Panc1 (cell line): ENCODE measurements around the gene LNPK. TPM values are rescaled to one million over a fixed set of nuclear protein-coding genes. Genes with fewer than 3 reads are reported as not detected.

Source experiments
- ATAC-seq: fragments of 200-7000 bp; cut with Tn5 transposase; 2 replicates; pipeline ENCODE4 v1.9.1; 2020; ENCODE audit warnings: mild to moderate bottlenecking, moderate library complexity
- BruUV-seq: library from RNA; stranded (reverse); fragments of 400-500 nt; replicated peaks from 2 replicates; lab custom pipeline; 2021; lab: Mats Ljungman, UMichigan
- CTCF ChIA-PET: fragments of 300-600 bp; sonication (Branson Sonifier 250); formaldehyde crosslinking; loops from one replicate; lab custom pipeline; 2022; ENCODE audit warnings: antibody characterized with exemption; lab: Charles Lee
- POLR2A ChIA-PET: fragments of 300-600 bp; sonication (Branson Sonifier 250); formaldehyde crosslinking; loops from one replicate; lab custom pipeline; 2022; ENCODE audit warnings: antibody characterized with exemption; lab: Charles Lee
- DNase-seq: peaks from one replicate; pipeline ENCODE4 v3.0.0-alpha.2; 2010; ENCODE audit warnings: low read depth, low spot score
- H3K27ac ChIP-seq: 2 replicates; pipeline ENCODE4 v1.5.1; 2011; ENCODE audit warnings: mild to moderate bottlenecking, low read length, inconsistent platforms
- H3K27me3 ChIP-seq: fragments of 200-500 bp; sonication (Bioruptor generic); 2 replicates; pipeline ENCODE4 v1.6.0; 2014; ENCODE audit warnings: low read length, inconsistent platforms; ENCODE audit not compliant: control insufficient read depth, insufficient read depth
- H3K36me3 ChIP-seq: fragments of 200-500 bp; sonication (Bioruptor generic); 2 replicates; pipeline ENCODE4 v1.5.1; 2014; ENCODE audit warnings: inconsistent platforms, mild to moderate bottlenecking, low read length, moderate library complexity; ENCODE audit not compliant: control insufficient read depth, insufficient read depth
- H3K4me1 ChIP-seq: 2 replicates; pipeline ENCODE4 v1.5.1; 2011; ENCODE audit warnings: inconsistent platforms, mild to moderate bottlenecking, low read length, moderate library complexity; ENCODE audit not compliant: control insufficient read depth, insufficient read depth
- H3K4me3 ChIP-seq, 2 experiments: 2 replicates each; pipeline ENCODE4 v1.5.1; 2011 to 2012; ENCODE audit warnings: low read depth in 2 of 2, low read length in 2 of 2, mild to moderate bottlenecking in 2 of 2, inconsistent platforms in 1 of 2, moderate library complexity in 1 of 2
- H3K9me3 ChIP-seq: fragments of 200-500 bp; sonication (Bioruptor generic); 2 replicates; pipeline ENCODE4 v1.5.1; 2014; ENCODE audit warnings: low read depth, mild to moderate bottlenecking, inconsistent platforms, low read length, moderate library complexity; ENCODE audit not compliant: control insufficient read depth, insufficient read depth
- POLR2AphosphoS5 ChIP-seq: IDR thresholded peaks from 2 replicates; pipeline ENCODE4 v1.6.1; 2012; ENCODE audit warnings: mild to moderate bottlenecking, low read depth, low read length, moderate library complexity
- REST ChIP-seq, 2 experiments: IDR thresholded peaks; 2 replicates each; pipeline ENCODE4 v1.6.1; 2011 to 2012; ENCODE audit warnings: low read depth in 2 of 2, control low read depth in 1 of 2, low read length in 1 of 2, mild to moderate bottlenecking in 1 of 2, moderate library complexity in 1 of 2; ENCODE audit not compliant: insufficient read depth in 1 of 2
- SIN3A ChIP-seq: IDR thresholded peaks from 2 replicates; pipeline ENCODE4 v1.6.1; 2012; ENCODE audit warnings: low read depth, mild to moderate bottlenecking, low read length, moderate library complexity, borderline replicate concordance; ENCODE audit not compliant: insufficient read depth
- TCF7L2 ChIP-seq: IDR thresholded peaks from 2 replicates; pipeline ENCODE4 v1.6.1; 2011; ENCODE audit warnings: mild to moderate bottlenecking, low read depth, low read length, inconsistent platforms
- in situ Hi-C: cut with HindIII; loops from 2 replicates; pipeline ENCODE4 v1.10.0; 2016; ENCODE audit warnings: low sequenced_read_pairs, low pct_unique_long_range_greater_than_20kb
- intact Hi-C: fragments of 100-400 bp; cut with micrococcal nuclease; formaldehyde crosslinking; loops from one replicate; pipeline ENCODE4 v1.10.0; 2022; ENCODE audit not compliant: unreplicated experiment
- total RNA-seq: library from RNA; stranded (reverse); gene quantifications from one replicate; pipeline ENCODE4 v1.2.1, GENCODE V29; 2021; ENCODE audit not compliant: unreplicated experiment
- TF ChIP-seq, protein P1 (sequence below): fragments of 450-650 bp; IDR thresholded peaks from 2 replicates; pipeline ENCODE4 v1.5.1; 2017; ENCODE audit warnings: mild to moderate bottlenecking

LNPK gene
- total RNA-seq, 1 experiment from 2014 or later: 27.3 TPM

DNA sequence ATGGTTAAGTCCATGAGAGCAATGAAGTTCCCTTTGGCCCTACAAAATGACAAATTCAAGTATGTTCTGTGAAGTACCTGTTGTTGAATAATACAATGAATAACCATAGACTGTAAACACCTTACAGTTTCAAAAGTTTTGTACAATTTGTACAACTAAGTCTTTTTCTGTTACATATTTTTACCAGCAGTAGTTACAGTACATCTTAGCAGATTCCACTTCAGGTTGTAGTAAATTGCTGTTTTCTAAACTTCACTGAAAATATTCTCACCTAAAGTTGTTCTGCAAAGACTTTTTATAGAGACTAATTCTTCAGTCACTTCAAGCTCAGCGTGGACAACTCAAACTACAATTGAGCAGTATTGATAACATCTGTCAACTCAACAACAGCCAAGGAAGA is 28.7 kb downstream of the LNPK start:
- Histone ChIP-seq H3K9me3 (no peaks in the 10 kb centered on the region), H3K4me3 (no peak overlapping the region), H3K4me1 (no peaks in the 10 kb centered on the region), H3K36me3 (no peaks in the 10 kb centered on the region), H3K27ac (no peak overlapping the region), H3K27me3 (no peaks in the 10 kb centered on the region)
- ChIA-PET CTCF (no interaction called here), POLR2A (no interaction called here)
- ATAC-seq (no peak), DNase-seq (no peak)
- in situ Hi-C loops: no loop called here
- TF ChIP-seq POLR2AphosphoS5 (no peak), REST (IDR thresholded peaks at IDR 0.05; ENCODE audit: insufficient read depth in 1 of 2, low read depth in 2 of 2, low read length in 1 of 2) (no peak), SIN3A (no peak), TCF7L2 (no peak)
- TF ChIP-seq, protein P1, sequence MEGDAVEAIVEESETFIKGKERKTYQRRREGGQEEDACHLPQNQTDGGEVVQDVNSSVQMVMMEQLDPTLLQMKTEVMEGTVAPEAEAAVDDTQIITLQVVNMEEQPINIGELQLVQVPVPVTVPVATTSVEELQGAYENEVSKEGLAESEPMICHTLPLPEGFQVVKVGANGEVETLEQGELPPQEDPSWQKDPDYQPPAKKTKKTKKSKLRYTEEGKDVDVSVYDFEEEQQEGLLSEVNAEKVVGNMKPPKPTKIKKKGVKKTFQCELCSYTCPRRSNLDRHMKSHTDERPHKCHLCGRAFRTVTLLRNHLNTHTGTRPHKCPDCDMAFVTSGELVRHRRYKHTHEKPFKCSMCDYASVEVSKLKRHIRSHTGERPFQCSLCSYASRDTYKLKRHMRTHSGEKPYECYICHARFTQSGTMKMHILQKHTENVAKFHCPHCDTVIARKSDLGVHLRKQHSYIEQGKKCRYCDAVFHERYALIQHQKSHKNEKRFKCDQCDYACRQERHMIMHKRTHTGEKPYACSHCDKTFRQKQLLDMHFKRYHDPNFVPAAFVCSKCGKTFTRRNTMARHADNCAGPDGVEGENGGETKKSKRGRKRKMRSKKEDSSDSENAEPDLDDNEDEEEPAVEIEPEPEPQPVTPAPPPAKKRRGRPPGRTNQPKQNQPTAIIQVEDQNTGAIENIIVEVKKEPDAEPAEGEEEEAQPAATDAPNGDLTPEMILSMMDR: no peak
- intact Hi-C loops: no loop called here
- no TSS peak for BruUV-seq

DNA sequence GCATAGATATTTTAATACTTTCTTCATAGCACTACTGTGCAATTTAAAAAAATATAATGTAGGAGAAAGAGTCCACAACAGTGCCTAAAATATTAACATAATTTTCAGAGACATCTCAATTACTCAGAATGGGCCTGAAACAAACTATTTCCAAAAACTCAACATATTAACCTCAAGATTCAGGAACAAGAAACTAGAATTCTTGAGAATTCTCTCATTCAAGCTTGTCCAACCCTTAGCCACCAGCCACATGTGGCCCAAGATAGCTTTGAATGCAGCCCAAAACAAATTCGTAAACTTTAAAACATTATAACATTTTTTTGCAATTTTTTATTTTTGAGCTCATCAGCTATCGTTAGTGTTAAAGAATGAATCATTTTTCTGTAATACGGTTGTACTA is 35.2 kb downstream of the LNPK start:
- H3K4me3 ChIP-seq: no peak overlapping the region
- no peaks in the 10 kb centered on the region for H3K4me1 ChIP-seq
- in situ Hi-C loops (no loop called here), intact Hi-C loops (loop anchor here (10.0 kb wide), 1 partner anchor 118 kb away; the partner anchor contains the start of gene EVX2)
- TF ChIP-seq POLR2AphosphoS5: no peak
- TF ChIP-seq TCF7L2: no peak
- no peak for TF ChIP-seq SIN3A
- TF ChIP-seq, protein P1: no peak
- TF ChIP-seq REST (IDR thresholded peaks at IDR 0.05; ENCODE audit: insufficient read depth in 1 of 2, low read depth in 2 of 2, low read length in 1 of 2): no peak
- ChIA-PET CTCF (no interaction called here), POLR2A (no interaction called here)
- no peak overlapping the region for H3K27ac ChIP-seq
- no peaks in the 10 kb centered on the region for H3K27me3 ChIP-seq
- no peaks in the 10 kb centered on the region for H3K9me3 ChIP-seq
- no peak for DNase-seq
- no peaks in the 10 kb centered on the region for H3K36me3 ChIP-seq
- ATAC-seq: no peak
- BruUV-seq: no TSS peak
